Cardiac muscle cell (in vitro differentiated cells and primary cell): ENCODE results near the gene BCL6. TPM values are rescaled to one million over a fixed set of nuclear protein-coding genes. Genes with fewer than 3 reads are reported as not detected.

ENCODE experiments used
- DNase-seq, 2 donors: peaks; one replicate each; pipeline versions ENCODE4 v3.0.0 to v3.0.0-alpha.2; 2010 to 2017; ENCODE audit warnings: low read depth in 1 of 2, low spot score in 1 of 2
- H3K27ac ChIP-seq: fragments of 200-600 bp; sonication (generic); 2 replicates; pipeline ENCODE4 v1.5.1; 2016
- H3K27me3 ChIP-seq: fragments of 200-600 bp; sonication (generic); 2 replicates; pipeline ENCODE4 v1.6.0; 2016; ENCODE audit warnings: control low read depth
- H3K36me3 ChIP-seq: fragments of 200-600 bp; sonication (generic); 2 replicates; pipeline ENCODE4 v1.5.1; 2016; ENCODE audit warnings: control low read depth
- H3K4me1 ChIP-seq: fragments of 200-600 bp; sonication (generic); 2 replicates; pipeline ENCODE4 v1.8.1; 2017; ENCODE audit warnings: low read depth, mild to moderate bottlenecking, mixed run types
- H3K4me3 ChIP-seq: fragments of 200-600 bp; sonication (generic); 2 replicates; pipeline ENCODE4 v1.5.1; 2016; ENCODE audit warnings: mild to moderate bottlenecking
- H3K9me3 ChIP-seq: fragments of 200-600 bp; sonication (generic); 2 replicates; pipeline ENCODE4 v1.5.1; 2017; ENCODE audit warnings: low read depth, mild to moderate bottlenecking, control low read depth
- CTCF ChIP-seq: IDR thresholded peaks from 2 replicates; pipeline ENCODE4 v1.5.1; 2012; ENCODE audit warnings: low read depth, mild to moderate bottlenecking, low read length
- polyA plus RNA-seq: library from polyadenylated mRNA; unstranded; fragments of >200 nt; fragmentation: Nextera tagmentation; extraction: Ambion mirVana; gene quantifications from 2 replicates; pipeline ENCODE4 v1.2.1, GENCODE V29; 2016
- total RNA-seq: library from RNA; depleted of rRNA; stranded (reverse); fragments of >200 nt; gene quantifications from 2 replicates; pipeline ENCODE4 v1.2.3, GENCODE V29; 2016

The BCL6 gene
- total and polyA plus RNA-seq, 2 experiments from 2014 or later = 4.9 to 12.7 TPM

- Histone ChIP-seq H3K27me3 (no peaks in the 10 kb centered on the region), H3K4me3 (no peak overlapping the region), H3K27ac (no peak overlapping the region), H3K4me1 (no peaks in the 10 kb centered on the region), H3K9me3 (no peaks in the 10 kb centered on the region), H3K36me3 (no peaks in the 10 kb centered on the region)
- DNase-seq = no peak
- no peak for TF ChIP-seq CTCF
Measured at GRCh38 chr3:187777331-187777941, 32.2 kb upstream of the BCL6 start.

GRCh38 chr3:187775549-187775948 lies 30.3 kb upstream of the BCL6 start:
- Histone ChIP-seq H3K9me3 (no peaks in the 10 kb centered on the region), H3K27ac (no peak overlapping the region), H3K4me3 (no peak overlapping the region), H3K27me3 (no peaks in the 10 kb centered on the region), H3K36me3 (no peaks in the 10 kb centered on the region), H3K4me1 (no peaks in the 10 kb centered on the region)
- no peak for TF ChIP-seq CTCF
- DNase-seq = no peak

GRCh38 chr3:187774185-187774789 lies 29.0 kb upstream of the BCL6 start:
- no peak for DNase-seq
- Histone ChIP-seq H3K27ac (no peak overlapping the region), H3K4me3 (no peak overlapping the region), H3K36me3 (no peaks in the 10 kb centered on the region), H3K27me3 (no peaks in the 10 kb centered on the region), H3K4me1 (no peaks in the 10 kb centered on the region), H3K9me3 (no peaks in the 10 kb centered on the region)
- no peak for TF ChIP-seq CTCF

- DNase-seq = no peak
- Histone ChIP-seq H3K4me1 (no peaks in the 10 kb centered on the region), H3K36me3 (no peaks in the 10 kb centered on the region), H3K4me3 (no peak overlapping the region), H3K9me3 (no peaks in the 10 kb centered on the region), H3K27me3 (no peaks in the 10 kb centered on the region), H3K27ac (no peak overlapping the region)
- no peak for TF ChIP-seq CTCF
Measured at GRCh38 chr3:187773233-187774184, 28.2 kb upstream of the BCL6 start.

- Histone ChIP-seq H3K9me3 (no peaks in the 10 kb centered on the region), H3K27me3 (no peaks in the 10 kb centered on the region), H3K4me1 (no peaks in the 10 kb centered on the region), H3K4me3 (no peak overlapping the region), H3K36me3 (no peaks in the 10 kb centered on the region), H3K27ac (no peak overlapping the region)
- no peak for TF ChIP-seq CTCF
- DNase-seq = no peak
Measured at GRCh38 chr3:187770224-187770623, 25.0 kb upstream of the BCL6 start.
